Lower leg skin (tissue), 3 donors: ENCODE measurements around the gene ZNF800.

Source experiments
- POLR2A ChIP-seq, 2 donors: fragments of 450-650 bp; IDR thresholded peaks; one replicate each; pipeline ENCODE4 v1.6.1; 2016 to 2017; ENCODE audit warnings: antibody characterized with exemption in 2 of 2, mild to moderate bottlenecking in 1 of 2, moderate library complexity in 1 of 2
- TF ChIP-seq, protein P1 (sequence below), 3 donors: fragments of 450-650 bp; IDR thresholded peaks; one replicate each; pipeline ENCODE4 v1.5.1; 2016; ENCODE audit warnings: antibody characterized with exemption in 3 of 3, mild to moderate bottlenecking in 3 of 3, moderate library complexity in 2 of 3

DNA sequence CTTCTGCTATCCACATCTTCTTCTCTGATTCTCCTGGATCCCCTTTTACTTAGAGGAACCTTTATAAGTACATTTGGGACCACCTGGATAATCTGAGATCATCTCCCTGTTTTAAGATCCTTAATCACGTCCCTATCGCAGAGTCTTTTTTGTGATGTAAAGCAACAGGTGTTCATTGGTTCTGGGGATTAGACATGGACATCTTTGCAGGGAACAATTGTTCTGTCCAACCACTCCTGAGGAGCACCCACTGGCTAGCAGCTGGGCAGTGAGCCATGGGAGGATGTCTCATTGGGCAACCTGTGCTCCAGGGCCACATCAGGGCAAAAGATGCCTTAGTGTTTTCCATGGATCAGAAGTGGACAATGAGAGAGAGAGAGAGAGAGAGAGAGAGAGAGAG, 56.0 kb downstream of the ZNF800 start:
- TF ChIP-seq POLR2A (IDR thresholded peaks at IDR 0.05), result no peak
- TF ChIP-seq, protein P1, sequence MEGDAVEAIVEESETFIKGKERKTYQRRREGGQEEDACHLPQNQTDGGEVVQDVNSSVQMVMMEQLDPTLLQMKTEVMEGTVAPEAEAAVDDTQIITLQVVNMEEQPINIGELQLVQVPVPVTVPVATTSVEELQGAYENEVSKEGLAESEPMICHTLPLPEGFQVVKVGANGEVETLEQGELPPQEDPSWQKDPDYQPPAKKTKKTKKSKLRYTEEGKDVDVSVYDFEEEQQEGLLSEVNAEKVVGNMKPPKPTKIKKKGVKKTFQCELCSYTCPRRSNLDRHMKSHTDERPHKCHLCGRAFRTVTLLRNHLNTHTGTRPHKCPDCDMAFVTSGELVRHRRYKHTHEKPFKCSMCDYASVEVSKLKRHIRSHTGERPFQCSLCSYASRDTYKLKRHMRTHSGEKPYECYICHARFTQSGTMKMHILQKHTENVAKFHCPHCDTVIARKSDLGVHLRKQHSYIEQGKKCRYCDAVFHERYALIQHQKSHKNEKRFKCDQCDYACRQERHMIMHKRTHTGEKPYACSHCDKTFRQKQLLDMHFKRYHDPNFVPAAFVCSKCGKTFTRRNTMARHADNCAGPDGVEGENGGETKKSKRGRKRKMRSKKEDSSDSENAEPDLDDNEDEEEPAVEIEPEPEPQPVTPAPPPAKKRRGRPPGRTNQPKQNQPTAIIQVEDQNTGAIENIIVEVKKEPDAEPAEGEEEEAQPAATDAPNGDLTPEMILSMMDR (IDR thresholded peaks at IDR 0.05), result no peak
